ENCODE measurements around the gene ECHDC1. TPM values are rescaled to one million over a fixed set of nuclear protein-coding genes. Genes with fewer than 3 reads are reported as not detected.

ECHDC1 gene
- total RNA-seq, 1 experiment from 2014 or later: 102 TPM

DNA sequence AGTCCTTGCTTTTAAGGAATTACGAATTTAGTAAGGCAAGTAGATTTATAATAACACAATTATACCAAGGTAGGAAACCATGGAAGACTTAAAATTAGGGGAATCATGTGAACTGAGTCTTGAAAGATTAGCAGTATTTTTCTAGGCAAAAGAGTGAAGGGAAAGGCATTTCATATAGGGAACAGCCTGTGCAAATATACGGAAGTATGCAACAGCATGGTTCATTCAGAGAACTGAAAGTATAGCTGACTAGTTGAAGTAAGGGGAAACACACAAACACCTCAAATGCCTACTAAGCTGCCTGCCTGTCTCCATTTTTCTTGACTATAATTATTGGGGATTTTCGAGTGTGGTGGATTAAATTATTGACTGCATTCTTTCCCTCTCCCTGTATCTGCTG, 39.0 kb upstream of the ECHDC1 start:
- Histone ChIP-seq H3K27ac (ENCODE audit: low read depth, low read length, poor library complexity, severe bottlenecking) (no peak overlapping the region), H3K36me3 (ENCODE audit: insufficient read depth, low read length, poor library complexity, severe bottlenecking) (no peaks in the 10 kb centered on the region), H3K4me1 (ENCODE audit: insufficient read depth, low read length, poor library complexity, severe bottlenecking) (no peaks in the 10 kb centered on the region), H3K27me3 (replicated peaks; ENCODE audit: insufficient read depth, low read depth, low read length, poor library complexity) (no peaks in the 10 kb centered on the region), H3K9me3 (ENCODE audit: low read depth, low read length, poor library complexity, severe bottlenecking) (no peaks in the 10 kb centered on the region), H3K4me3 (ENCODE audit: low read depth, low read length, poor library complexity, severe bottlenecking) (no peak overlapping the region)
- BruUV-seq (replicated peaks): no TSS peak
- ChIA-PET POLR2A (ENCODE audit: low non-redundant PET) (no interaction called here), CTCF (no interaction called here)
- intact Hi-C loops (cut with micrococcal nuclease; ENCODE audit: unreplicated experiment): no loop called here
- no peak for DNase-seq (ENCODE audit: low spot score)
- TF ChIP-seq EZH2 (IDR thresholded peaks at IDR 0.05; ENCODE audit: borderline replicate concordance, low read depth, low read length, poor library complexity, severe bottlenecking): no peak
- TF ChIP-seq, protein P1, sequence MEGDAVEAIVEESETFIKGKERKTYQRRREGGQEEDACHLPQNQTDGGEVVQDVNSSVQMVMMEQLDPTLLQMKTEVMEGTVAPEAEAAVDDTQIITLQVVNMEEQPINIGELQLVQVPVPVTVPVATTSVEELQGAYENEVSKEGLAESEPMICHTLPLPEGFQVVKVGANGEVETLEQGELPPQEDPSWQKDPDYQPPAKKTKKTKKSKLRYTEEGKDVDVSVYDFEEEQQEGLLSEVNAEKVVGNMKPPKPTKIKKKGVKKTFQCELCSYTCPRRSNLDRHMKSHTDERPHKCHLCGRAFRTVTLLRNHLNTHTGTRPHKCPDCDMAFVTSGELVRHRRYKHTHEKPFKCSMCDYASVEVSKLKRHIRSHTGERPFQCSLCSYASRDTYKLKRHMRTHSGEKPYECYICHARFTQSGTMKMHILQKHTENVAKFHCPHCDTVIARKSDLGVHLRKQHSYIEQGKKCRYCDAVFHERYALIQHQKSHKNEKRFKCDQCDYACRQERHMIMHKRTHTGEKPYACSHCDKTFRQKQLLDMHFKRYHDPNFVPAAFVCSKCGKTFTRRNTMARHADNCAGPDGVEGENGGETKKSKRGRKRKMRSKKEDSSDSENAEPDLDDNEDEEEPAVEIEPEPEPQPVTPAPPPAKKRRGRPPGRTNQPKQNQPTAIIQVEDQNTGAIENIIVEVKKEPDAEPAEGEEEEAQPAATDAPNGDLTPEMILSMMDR (conservative IDR thresholded peaks at IDR 0.05; ENCODE audit: low read depth, low read length): no peak

DNA sequence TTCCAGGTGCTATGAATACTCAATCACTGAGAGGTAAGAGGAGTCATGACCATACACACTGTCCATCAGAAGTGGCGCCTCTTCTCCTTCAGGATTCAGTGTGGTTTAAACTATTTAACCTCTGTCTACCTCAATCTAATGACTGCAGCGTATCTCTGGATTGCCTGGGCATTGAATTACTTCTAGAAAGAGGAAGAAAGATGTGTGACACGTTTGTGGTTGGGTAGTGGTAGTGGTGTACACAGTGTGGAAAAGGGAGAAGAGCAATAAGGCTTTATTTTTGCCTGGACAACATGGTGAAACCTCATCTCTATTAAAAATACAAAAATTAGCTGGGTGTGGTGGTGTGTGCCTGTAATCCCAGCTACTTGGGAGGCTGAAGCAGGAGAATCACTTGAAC, 38.0 kb upstream of the ECHDC1 start:
- Histone ChIP-seq H3K36me3 (ENCODE audit: insufficient read depth, low read length, poor library complexity, severe bottlenecking) (no peaks in the 10 kb centered on the region), H3K27me3 (replicated peaks; ENCODE audit: insufficient read depth, low read depth, low read length, poor library complexity) (no peaks in the 10 kb centered on the region), H3K4me3 (ENCODE audit: low read depth, low read length, poor library complexity, severe bottlenecking) (no peak overlapping the region), H3K27ac (ENCODE audit: low read depth, low read length, poor library complexity, severe bottlenecking) (no peak overlapping the region), H3K4me1 (ENCODE audit: insufficient read depth, low read length, poor library complexity, severe bottlenecking) (no peaks in the 10 kb centered on the region), H3K9me3 (ENCODE audit: low read depth, low read length, poor library complexity, severe bottlenecking) (no peaks in the 10 kb centered on the region)
- no peak for TF ChIP-seq EZH2 (IDR thresholded peaks at IDR 0.05; ENCODE audit: borderline replicate concordance, low read depth, low read length, poor library complexity, severe bottlenecking)
- TF ChIP-seq, protein P1 (conservative IDR thresholded peaks at IDR 0.05; ENCODE audit: low read depth, low read length): no peak
- no TSS peak for BruUV-seq (replicated peaks)
- ChIA-PET POLR2A (ENCODE audit: low non-redundant PET) (no interaction called here), CTCF (no interaction called here)
- intact Hi-C loops (cut with micrococcal nuclease; ENCODE audit: unreplicated experiment): no loop called here
- DNase-seq (ENCODE audit: low spot score): no peak

DNA sequence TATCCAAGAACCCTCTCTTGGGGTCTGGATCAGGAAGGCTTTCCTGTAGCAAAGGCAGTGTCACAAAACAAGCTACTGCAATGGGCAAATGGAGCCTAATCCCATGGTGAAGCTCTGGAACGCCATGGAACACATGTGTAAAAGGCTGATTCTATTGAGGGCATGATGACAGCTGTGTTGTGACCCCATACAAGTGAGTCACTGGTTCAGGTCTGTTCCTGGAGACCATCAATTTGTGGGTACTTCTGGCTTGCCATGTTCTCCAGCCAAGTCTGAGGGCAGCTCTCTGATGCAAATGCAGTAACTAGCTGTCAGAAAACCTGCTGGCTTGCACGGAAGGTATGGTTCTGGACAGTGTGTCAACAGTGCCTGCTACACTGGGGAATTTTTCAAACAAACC, 33.3 kb upstream of the ECHDC1 start:
- no peak overlapping the region for H3K4me3 ChIP-seq (ENCODE audit: low read depth, low read length, poor library complexity, severe bottlenecking)
- H3K36me3 ChIP-seq (ENCODE audit: insufficient read depth, low read length, poor library complexity, severe bottlenecking): no peaks in the 10 kb centered on the region
- H3K27ac ChIP-seq (ENCODE audit: low read depth, low read length, poor library complexity, severe bottlenecking): no peak overlapping the region
- TF ChIP-seq, protein P1 (conservative IDR thresholded peaks at IDR 0.05; ENCODE audit: low read depth, low read length): no peak
- TF ChIP-seq EZH2 (IDR thresholded peaks at IDR 0.05; ENCODE audit: borderline replicate concordance, low read depth, low read length, poor library complexity, severe bottlenecking): no peak
- ChIA-PET POLR2A (ENCODE audit: low non-redundant PET) (no interaction called here), CTCF (no interaction called here)
- DNase-seq (ENCODE audit: low spot score): no peak
- intact Hi-C loops (cut with micrococcal nuclease; ENCODE audit: unreplicated experiment): no loop called here
- BruUV-seq (replicated peaks): no TSS peak
- H3K4me1 ChIP-seq (ENCODE audit: insufficient read depth, low read length, poor library complexity, severe bottlenecking): no peaks in the 10 kb centered on the region
- no peaks in the 10 kb centered on the region for H3K9me3 ChIP-seq (ENCODE audit: low read depth, low read length, poor library complexity, severe bottlenecking)
- H3K27me3 ChIP-seq (replicated peaks; ENCODE audit: insufficient read depth, low read depth, low read length, poor library complexity): no peaks in the 10 kb centered on the region
